Spleen (tissue), 7 donors: ENCODE data around the gene PRUNE2.

Source experiments
- POLR2A ChIP-seq, 3 donors: fragments of 450-650 bp; IDR thresholded peaks; one replicate each; pipeline ENCODE4 v1.5.1; 2017; ENCODE audit warnings: antibody characterized with exemption in 3 of 3, mild to moderate bottlenecking in 1 of 3
- TF ChIP-seq, protein P1 (sequence below), 11 experiments: fragments of 200-600 bp in 7 of 11; fragments of 450-650 bp in 4 of 11; sonication (generic) in 4 of 11; IDR thresholded peaks in 8 of 11; conservative IDR thresholded peaks in 3 of 11; 1 replicate in 7 of 11; 2 replicates in 4 of 11; pipeline versions ENCODE4 v1.4.0 to v1.8.0; 2016 to 2021; ENCODE audit warnings: antibody characterized with exemption in 11 of 11, inconsistent platforms in 4 of 11, mild to moderate bottlenecking in 1 of 11
- donor health status: DM: no; HTN: no; CAD: no; lungs with moderate emphysema.
- donor health status: DM: no; HTN: no; CAD: no.
- donor health status: DM: no; HTN: no; CAD: no.

DNA sequence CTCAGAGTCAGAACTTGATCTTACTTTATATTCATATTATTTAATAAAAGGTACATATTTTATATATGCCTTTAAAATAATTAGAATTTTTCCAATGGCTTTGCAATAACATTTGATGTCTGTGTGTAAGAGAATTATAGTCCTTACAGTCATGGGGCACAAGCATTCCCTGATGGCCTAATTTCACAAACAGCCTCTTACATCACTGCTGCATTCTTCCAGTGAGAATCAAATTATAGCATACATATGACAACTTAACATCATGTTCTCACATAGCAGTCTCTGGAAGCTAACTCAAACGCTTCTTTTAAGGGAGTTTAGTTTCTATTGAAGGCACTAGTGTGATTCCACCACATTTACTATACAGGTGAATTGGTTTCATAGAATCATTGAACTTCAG is 15.3 kb upstream of the PRUNE2 start:
- TF ChIP-seq POLR2A (IDR thresholded peaks at IDR 0.05), result no peak
- TF ChIP-seq, protein P1, sequence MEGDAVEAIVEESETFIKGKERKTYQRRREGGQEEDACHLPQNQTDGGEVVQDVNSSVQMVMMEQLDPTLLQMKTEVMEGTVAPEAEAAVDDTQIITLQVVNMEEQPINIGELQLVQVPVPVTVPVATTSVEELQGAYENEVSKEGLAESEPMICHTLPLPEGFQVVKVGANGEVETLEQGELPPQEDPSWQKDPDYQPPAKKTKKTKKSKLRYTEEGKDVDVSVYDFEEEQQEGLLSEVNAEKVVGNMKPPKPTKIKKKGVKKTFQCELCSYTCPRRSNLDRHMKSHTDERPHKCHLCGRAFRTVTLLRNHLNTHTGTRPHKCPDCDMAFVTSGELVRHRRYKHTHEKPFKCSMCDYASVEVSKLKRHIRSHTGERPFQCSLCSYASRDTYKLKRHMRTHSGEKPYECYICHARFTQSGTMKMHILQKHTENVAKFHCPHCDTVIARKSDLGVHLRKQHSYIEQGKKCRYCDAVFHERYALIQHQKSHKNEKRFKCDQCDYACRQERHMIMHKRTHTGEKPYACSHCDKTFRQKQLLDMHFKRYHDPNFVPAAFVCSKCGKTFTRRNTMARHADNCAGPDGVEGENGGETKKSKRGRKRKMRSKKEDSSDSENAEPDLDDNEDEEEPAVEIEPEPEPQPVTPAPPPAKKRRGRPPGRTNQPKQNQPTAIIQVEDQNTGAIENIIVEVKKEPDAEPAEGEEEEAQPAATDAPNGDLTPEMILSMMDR (IDR thresholded peaks at IDR 0.05 in 8 of 11, conservative IDR thresholded peaks at IDR 0.05 in 3 of 11), result no peak
